GM13976 (cell line): ENCODE data around the gene KRTAP4-2.
"Not testable (repeated sequence)": the region's sequence is repeated elsewhere in the genome, so short reads cannot be mapped to it uniquely, and the experiment has no call there.

Experiments used
- DNase-seq: peaks from one replicate; pipeline ENCODE4 v3.0.0; 2012; ENCODE audit warnings: low spot score
- CTCF ChIP-seq: IDR thresholded peaks from 2 replicates; pipeline ENCODE4 v1.5.1; 2012; ENCODE audit warnings: borderline replicate concordance, mild to moderate bottlenecking; ENCODE audit not compliant: insufficient read depth; ENCODE audit errors: extremely low read depth, missing control alignments, control extremely low read depth
- in situ Hi-C: fragments of 300-500 bp; cut with MboI; formaldehyde crosslinking; loops from one replicate; pipeline ENCODE4 v1.12.0; 2022; ENCODE audit warnings: low sequenced_read_pairs, mixed read lengths, inconsistent platforms; ENCODE audit not compliant: unreplicated experiment

The KRTAP4-2 gene

GRCh38 chr17:41177727-41178271 is at the start of gene KRTAP4-2:
Gene KRTAP4-2, minus strand, starts transcription at chr17:41178221. Its CDS starts 57 bp downstream, at chr17:41178164.
- DNase-seq, result no peak
- in situ Hi-C loops, result no loop called here
- no peak for TF ChIP-seq CTCF

GRCh38 chr17:41226598-41227095 is 48.6 kb upstream of the KRTAP4-2 start, which contains the start of gene KRTAP9-2:
Gene KRTAP9-2, plus strand, starts transcription at chr17:41226648. Its CDS starts 7 bp downstream, at chr17:41226655.
- in situ Hi-C loops, DNase-seq: not testable (repeated sequence)

GRCh38 chr17:41226051-41226450 is 48.0 kb upstream of the KRTAP4-2 start:
- in situ Hi-C loops, result no loop called here
- no peak for DNase-seq

GRCh38 chr17:41223821-41224220 is 45.8 kb upstream of the KRTAP4-2 start:
- in situ Hi-C loops, result no loop called here
- DNase-seq, result no peak
- TF ChIP-seq CTCF, result no peak

More at GRCh38 chr17:41226051-41226450, 48.0 kb upstream of the KRTAP4-2 start:
- TF ChIP-seq CTCF, result no peak

- DNase-seq, result no peak
- TF ChIP-seq CTCF, result no peak
These were observed 37.7 kb upstream of the KRTAP4-2 start for GRCh38 chr17:41215681-41216080.

GRCh38 chr17:41212524-41213169 is 34.6 kb upstream of the KRTAP4-2 start:
- TF ChIP-seq CTCF, result no peak
- in situ Hi-C loops, result no loop called here
- no peak for DNase-seq

More at GRCh38 chr17:41215681-41216080, 37.7 kb upstream of the KRTAP4-2 start:
- in situ Hi-C loops, result no loop called here

GRCh38 chr17:41211845-41212466 is 33.9 kb upstream of the KRTAP4-2 start:
- no peak for TF ChIP-seq CTCF
- no peak for DNase-seq
- in situ Hi-C loops, result no loop called here
